ENCODE measurements around the gene KCNN3.

DNA sequence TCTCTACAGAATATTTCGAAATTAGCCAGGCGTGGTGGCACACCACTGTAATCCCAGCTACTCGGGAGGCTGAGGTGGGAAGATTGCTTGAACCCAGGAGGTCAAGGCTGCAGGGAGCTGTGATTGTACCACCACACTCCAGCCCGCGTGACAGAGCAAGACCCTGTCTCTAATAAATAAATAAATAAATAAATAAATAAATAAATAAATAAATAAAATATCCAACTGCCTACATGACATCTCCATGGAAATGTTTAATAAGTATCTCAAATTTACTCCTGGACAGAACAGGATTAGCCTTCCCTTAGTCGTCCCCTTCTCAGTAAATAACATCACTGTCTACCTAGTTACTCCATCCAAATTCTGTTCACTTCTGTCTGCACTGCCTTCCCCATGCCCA, 29.0 kb upstream of the KCNN3 start:
- TF ChIP-seq, protein P1, sequence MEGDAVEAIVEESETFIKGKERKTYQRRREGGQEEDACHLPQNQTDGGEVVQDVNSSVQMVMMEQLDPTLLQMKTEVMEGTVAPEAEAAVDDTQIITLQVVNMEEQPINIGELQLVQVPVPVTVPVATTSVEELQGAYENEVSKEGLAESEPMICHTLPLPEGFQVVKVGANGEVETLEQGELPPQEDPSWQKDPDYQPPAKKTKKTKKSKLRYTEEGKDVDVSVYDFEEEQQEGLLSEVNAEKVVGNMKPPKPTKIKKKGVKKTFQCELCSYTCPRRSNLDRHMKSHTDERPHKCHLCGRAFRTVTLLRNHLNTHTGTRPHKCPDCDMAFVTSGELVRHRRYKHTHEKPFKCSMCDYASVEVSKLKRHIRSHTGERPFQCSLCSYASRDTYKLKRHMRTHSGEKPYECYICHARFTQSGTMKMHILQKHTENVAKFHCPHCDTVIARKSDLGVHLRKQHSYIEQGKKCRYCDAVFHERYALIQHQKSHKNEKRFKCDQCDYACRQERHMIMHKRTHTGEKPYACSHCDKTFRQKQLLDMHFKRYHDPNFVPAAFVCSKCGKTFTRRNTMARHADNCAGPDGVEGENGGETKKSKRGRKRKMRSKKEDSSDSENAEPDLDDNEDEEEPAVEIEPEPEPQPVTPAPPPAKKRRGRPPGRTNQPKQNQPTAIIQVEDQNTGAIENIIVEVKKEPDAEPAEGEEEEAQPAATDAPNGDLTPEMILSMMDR (IDR thresholded peaks at IDR 0.05), result no peak
- TF ChIP-seq POLR2A (IDR thresholded peaks at IDR 0.05), result no peak
- no peak for TF ChIP-seq EP300 (IDR thresholded peaks at IDR 0.05)
